Measurements from ENCODE around the gene KCNMB4.

- no peak for TF ChIP-seq CTCF (IDR thresholded peaks at IDR 0.05; ENCODE audit: low read depth, low read length)
- TF ChIP-seq POLR2A (IDR thresholded peaks at IDR 0.05; ENCODE audit: extremely low read depth, insufficient read length) = no peak
- TF ChIP-seq MAX (IDR thresholded peaks at IDR 0.05; ENCODE audit: low read depth, low read length) = no peak
- TF ChIP-seq MYC (IDR thresholded peaks at IDR 0.05; ENCODE audit: low read depth, low read length) = no peak
Measured at GRCh38 chr12:70398002-70398401, 31.9 kb downstream of the KCNMB4 start.
